OCI-LY1 (cell line): Measurements from ENCODE around the gene RASAL2.

Experiments used
- H2AFZ ChIP-seq: fragments of 200-600 bp; sonication (generic), shearing (Covaris generic); 2 replicates; pipeline ENCODE4 v1.6.0; 2014; ENCODE audit warnings: antibody characterized with exemption, mild to moderate bottlenecking, low read length
- H3F3A ChIP-seq: fragments of 200-600 bp; sonication (generic), shearing (Covaris generic); 2 replicates; pipeline ENCODE4 v1.6.0; 2014; ENCODE audit warnings: mild to moderate bottlenecking, antibody characterized with exemption, low read length, moderate library complexity; ENCODE audit not compliant: insufficient read depth
- H3K27ac ChIP-seq: fragments of 200-600 bp; sonication (generic); 2 replicates; pipeline ENCODE4 v1.5.1; 2014; ENCODE audit warnings: low read length, mixed run types, mild to moderate bottlenecking, low read depth; ENCODE audit not compliant: poor library complexity, severe bottlenecking
- H3K27me3 ChIP-seq: fragments of 200-600 bp; sonication (generic); 2 replicates; pipeline ENCODE4 v1.6.0; 2014; ENCODE audit warnings: antibody characterized with exemption, mild to moderate bottlenecking, low read length, moderate library complexity; ENCODE audit not compliant: insufficient read depth
- H3K36me3 ChIP-seq: fragments of 200-600 bp; sonication (generic); 2 replicates; pipeline ENCODE4 v1.6.1; 2014; ENCODE audit warnings: mild to moderate bottlenecking, antibody characterized with exemption, low read length, moderate library complexity, mixed read lengths; ENCODE audit not compliant: insufficient read depth
- H3K4me1 ChIP-seq: fragments of 200-600 bp; sonication (generic); 2 replicates; pipeline ENCODE4 v1.5.1; 2014; ENCODE audit warnings: mild to moderate bottlenecking, low read length, moderate library complexity; ENCODE audit not compliant: insufficient read depth, severe bottlenecking
- H3K4me2 ChIP-seq: fragments of 200-600 bp; sonication (generic), shearing (Covaris generic); 2 replicates; pipeline ENCODE4 v1.6.1; 2014; ENCODE audit warnings: low read length
- H3K4me3 ChIP-seq: fragments of 200-600 bp; sonication (generic); 2 replicates; pipeline ENCODE4 v1.5.1; 2014; ENCODE audit warnings: low read length, low read depth, mild to moderate bottlenecking, mixed read lengths; ENCODE audit not compliant: poor library complexity, severe bottlenecking
- H3K79me2 ChIP-seq: fragments of 200-600 bp; shearing (Covaris generic); 2 replicates; pipeline ENCODE4 v1.6.1; 2016; ENCODE audit warnings: mixed run types, low read length, mixed read lengths; ENCODE audit not compliant: insufficient read depth
- H3K9ac ChIP-seq: fragments of 200-600 bp; sonication (generic), shearing (Covaris generic); 2 replicates; pipeline ENCODE4 v1.6.1; 2014; ENCODE audit warnings: mild to moderate bottlenecking, low read length, mixed read lengths
- H3K9me2 ChIP-seq: fragments of 200-600 bp; sonication (generic), shearing (Covaris generic); 2 replicates; pipeline ENCODE4 v1.6.1; 2014; ENCODE audit warnings: low read depth, mild to moderate bottlenecking, low read length, mixed read lengths
- H3K9me3 ChIP-seq: fragments of 200-600 bp; shearing (Covaris generic); 2 replicates; pipeline ENCODE4 v1.6.1; 2014; ENCODE audit warnings: low read length, mixed read lengths
- H4K20me1 ChIP-seq: fragments of 200-600 bp; sonication (generic), shearing (Covaris generic); 2 replicates; pipeline ENCODE4 v1.6.0; 2016; ENCODE audit warnings: mild to moderate bottlenecking, low read length; ENCODE audit not compliant: insufficient read depth
- EZH2 ChIP-seq: fragments of 200-600 bp; sonication (generic), shearing (Covaris generic); IDR thresholded peaks from 2 replicates; pipeline ENCODE4 v1.8.0; 2017; ENCODE audit warnings: borderline replicate concordance, mixed run types, mild to moderate bottlenecking, antibody characterized with exemption, low read length, moderate library complexity, mixed read lengths
- TF ChIP-seq, protein P1 (sequence below): fragments of 200-600 bp; sonication (generic), shearing (Covaris generic); IDR thresholded peaks from 2 replicates; pipeline ENCODE4 v1.5.1; 2017; ENCODE audit warnings: mild to moderate bottlenecking, antibody characterized with exemption, low read length, moderate library complexity, mixed read lengths

Gene RASAL2

DNA sequence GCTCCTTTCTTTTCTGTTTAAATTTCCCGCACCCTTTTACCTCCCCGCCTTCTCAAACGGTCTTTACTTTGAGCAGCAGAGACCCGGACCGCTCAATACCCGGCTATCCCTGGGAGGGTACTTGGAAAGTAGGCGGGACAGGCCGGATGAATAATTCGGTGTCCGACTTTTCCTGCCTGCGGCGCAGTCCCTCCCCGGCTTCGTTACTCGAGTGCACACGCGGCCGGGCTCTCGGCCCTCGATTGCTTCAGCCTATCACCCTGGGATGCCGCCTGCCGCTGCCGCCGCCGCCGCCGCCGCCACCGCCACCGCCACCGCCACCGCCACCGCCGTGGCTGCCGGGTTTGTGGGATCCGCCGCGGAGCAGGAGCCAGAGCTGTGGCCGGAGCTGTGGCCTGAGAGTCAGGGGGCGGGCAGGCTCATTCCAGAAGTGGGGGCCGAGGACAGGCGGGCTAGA is 382 bp upstream of the RASAL2 start:
- Histone ChIP-seq H2AFZ (no peak overlapping the region), H3K27ac (no peak overlapping the region), H3K9me3 (no peaks in the 10 kb centered on the region), H3F3A (no peaks in the 10 kb centered on the region), H3K79me2 (no peaks in the 10 kb centered on the region), H3K4me3 (no peak overlapping the region), H3K4me2 (no peak overlapping the region), H3K27me3 (no peaks in the 10 kb centered on the region), H3K36me3 (no peaks in the 10 kb centered on the region), H3K4me1 (no peaks in the 10 kb centered on the region), H4K20me1 (no peaks in the 10 kb centered on the region), H3K9me2 (no peaks in the 10 kb centered on the region), H3K9ac (no peak overlapping the region)
- TF ChIP-seq EZH2: no peak
- TF ChIP-seq, protein P1, sequence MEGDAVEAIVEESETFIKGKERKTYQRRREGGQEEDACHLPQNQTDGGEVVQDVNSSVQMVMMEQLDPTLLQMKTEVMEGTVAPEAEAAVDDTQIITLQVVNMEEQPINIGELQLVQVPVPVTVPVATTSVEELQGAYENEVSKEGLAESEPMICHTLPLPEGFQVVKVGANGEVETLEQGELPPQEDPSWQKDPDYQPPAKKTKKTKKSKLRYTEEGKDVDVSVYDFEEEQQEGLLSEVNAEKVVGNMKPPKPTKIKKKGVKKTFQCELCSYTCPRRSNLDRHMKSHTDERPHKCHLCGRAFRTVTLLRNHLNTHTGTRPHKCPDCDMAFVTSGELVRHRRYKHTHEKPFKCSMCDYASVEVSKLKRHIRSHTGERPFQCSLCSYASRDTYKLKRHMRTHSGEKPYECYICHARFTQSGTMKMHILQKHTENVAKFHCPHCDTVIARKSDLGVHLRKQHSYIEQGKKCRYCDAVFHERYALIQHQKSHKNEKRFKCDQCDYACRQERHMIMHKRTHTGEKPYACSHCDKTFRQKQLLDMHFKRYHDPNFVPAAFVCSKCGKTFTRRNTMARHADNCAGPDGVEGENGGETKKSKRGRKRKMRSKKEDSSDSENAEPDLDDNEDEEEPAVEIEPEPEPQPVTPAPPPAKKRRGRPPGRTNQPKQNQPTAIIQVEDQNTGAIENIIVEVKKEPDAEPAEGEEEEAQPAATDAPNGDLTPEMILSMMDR: no peak

DNA sequence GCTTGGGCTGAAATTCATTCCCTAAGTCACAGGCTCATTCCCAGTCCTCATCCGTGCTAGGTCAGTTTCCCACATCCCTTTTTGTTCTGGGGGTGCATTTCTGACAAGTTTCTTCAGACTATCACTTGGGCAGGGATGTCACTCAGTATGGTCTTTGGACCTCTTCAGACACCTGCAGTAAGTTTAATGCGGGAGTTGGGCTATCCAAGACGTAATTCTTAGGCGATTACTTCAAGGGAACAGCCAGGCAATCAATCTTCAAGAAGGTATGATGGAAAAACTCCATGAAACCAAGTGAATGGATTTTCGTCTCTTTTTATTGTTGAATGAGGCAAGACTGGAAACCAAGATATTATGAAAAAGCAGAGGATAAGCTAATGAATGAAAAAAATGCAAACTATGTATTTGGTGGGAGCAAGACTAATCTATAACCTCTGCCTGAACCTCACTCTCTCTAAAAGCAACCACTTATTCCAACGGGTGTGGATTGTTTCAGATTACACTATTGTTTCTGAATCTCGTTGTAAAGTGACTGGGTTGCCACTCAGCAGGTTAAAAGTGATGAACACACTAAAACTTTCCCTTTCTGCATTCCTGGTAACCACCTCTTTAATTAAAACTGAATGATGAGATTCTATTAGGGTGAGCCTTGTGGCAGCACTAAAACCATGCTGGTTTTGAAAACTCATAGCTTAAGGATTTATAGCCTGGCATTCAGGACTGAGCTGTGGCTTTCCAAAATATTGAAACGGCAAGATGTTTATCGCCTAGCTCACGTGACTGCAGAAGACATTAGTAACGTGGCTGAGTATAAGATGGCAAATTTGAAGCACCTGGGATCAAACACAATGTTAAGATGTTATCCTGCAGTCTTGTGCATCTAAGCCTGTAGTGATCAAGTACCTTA is 1.1 kb downstream of the RASAL2 start:
- no peak for TF ChIP-seq EZH2
- TF ChIP-seq, protein P1: no peak
- Histone ChIP-seq H2AFZ (no peak overlapping the region), H3K4me1 (no peaks in the 10 kb centered on the region), H3K4me3 (no peak overlapping the region), H3F3A (no peaks in the 10 kb centered on the region), H3K9me3 (no peaks in the 10 kb centered on the region), H3K79me2 (no peaks in the 10 kb centered on the region), H3K27ac (no peak overlapping the region), H3K36me3 (no peaks in the 10 kb centered on the region), H3K9ac (no peak overlapping the region), H4K20me1 (no peaks in the 10 kb centered on the region), H3K9me2 (no peaks in the 10 kb centered on the region), H3K4me2 (no peak overlapping the region), H3K27me3 (no peaks in the 10 kb centered on the region)

DNA sequence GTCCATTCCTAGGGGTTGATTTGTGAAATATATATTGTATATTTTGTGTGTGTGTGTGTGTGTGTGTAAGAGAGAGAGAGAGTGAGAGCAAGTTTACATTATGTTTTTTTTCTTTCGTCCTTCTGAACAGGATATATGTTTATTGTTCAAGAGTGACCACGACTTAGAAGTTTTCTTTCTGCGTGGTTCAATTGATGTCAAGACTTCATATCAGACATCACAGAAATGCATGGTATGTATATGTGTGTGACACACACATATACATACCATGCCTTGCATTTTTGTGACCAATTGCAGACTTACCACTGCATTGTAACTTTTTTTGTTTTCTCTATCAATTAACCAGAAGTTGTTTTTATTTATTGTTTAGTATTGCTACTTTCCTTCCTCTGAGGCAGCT is 2.5 kb downstream of the RASAL2 start:
- no peaks in the 10 kb centered on the region for H3K79me2 ChIP-seq
- no peak overlapping the region for H3K4me3 ChIP-seq
- no peak overlapping the region for H3K27ac ChIP-seq

More for the DNA sequence above, 2.5 kb downstream of the RASAL2 start:
- H3K4me1 ChIP-seq: no peaks in the 10 kb centered on the region
- TF ChIP-seq, protein P1: no peak
- no peak for TF ChIP-seq EZH2
- H3K36me3 ChIP-seq: no peaks in the 10 kb centered on the region
- no peak overlapping the region for H3K4me2 ChIP-seq
- H3F3A ChIP-seq: no peaks in the 10 kb centered on the region
- H3K9ac ChIP-seq: no peak overlapping the region
- no peaks in the 10 kb centered on the region for H3K27me3 ChIP-seq
- H2AFZ ChIP-seq: no peak overlapping the region
- H4K20me1 ChIP-seq: no peaks in the 10 kb centered on the region
- H3K9me3 ChIP-seq: no peaks in the 10 kb centered on the region
- H3K9me2 ChIP-seq: no peaks in the 10 kb centered on the region
